ENCODE results near the gene NUP214.
"Not testable (repeated sequence)": the region's sequence is repeated elsewhere in the genome, so short reads cannot be mapped to it uniquely, and the experiment has no call there.

The NUP214 gene

DNA sequence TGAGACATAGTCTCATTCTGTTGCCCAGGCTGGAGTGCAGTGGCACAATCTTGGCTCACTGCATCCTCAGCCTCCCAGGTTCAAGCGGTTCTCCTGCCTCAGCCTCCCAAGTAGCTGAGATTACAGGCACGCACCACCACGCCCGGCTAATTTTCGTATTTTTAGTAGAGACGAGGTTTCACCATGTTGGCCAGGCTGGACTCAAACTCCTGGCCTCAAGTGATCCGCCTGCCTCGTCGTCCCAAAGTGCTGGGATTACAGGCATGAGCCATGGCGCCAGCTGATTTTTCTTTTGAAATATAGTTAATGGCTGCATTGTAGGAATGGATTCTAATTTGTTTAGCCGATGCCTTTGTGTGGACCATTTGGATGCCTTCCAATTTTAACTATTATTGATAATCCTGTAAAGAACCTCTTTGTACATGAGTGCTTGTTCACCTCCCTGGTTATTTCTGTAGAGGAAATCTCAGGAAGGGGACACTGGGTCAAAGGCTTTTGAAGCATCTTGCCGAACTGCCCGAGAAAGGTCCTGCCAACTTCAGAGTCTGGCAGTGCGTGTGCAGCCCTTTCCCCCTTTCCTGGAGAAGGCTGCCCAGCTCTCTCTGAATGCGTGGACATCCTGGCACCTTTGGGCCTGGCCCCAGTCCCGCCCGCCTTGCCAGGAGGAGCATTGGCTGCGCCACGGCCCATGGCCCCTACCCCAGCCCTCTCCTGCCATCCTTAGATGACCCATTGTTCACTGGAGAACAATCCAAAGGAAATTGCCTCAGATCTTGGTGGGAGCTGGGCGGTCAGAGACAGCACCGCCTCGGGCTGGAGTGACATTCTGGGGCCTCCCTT, 8.9 kb upstream of the NUP214 start:
- DNase-seq (ENCODE audit: low spot score) = no peak

DNA sequence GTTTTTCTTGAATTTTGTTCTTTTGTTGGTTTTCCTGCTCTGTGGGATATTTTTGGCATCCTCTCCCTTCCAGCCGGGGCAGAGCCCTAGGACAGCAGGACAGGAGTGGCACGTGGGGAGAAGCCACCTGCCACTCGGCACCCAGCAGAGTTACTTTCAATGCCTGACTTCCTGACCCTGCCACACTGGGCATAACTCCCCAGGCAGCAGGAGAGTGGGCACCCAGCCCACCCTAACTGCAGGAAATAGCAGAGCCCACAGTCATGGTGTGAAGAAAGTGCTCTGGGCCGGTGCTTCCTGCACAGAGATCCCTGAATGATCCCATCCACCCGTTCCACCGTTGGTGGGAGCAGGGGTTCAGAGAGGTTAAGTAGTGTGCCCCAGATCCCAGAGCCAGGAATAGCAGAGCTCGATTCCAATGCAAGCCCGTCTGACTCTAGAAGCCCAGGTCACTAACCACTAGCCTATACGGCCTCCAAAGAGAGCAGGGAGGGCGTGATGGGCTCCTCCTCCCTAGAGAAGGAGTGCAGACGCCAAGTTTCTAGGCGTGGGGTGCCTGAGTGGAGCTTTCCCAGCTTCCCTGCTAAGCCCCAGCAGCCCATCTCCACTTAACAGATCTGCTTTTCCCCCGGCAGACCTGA, 8.1 kb upstream of the NUP214 start:
- no peak for DNase-seq (ENCODE audit: low spot score)

DNA sequence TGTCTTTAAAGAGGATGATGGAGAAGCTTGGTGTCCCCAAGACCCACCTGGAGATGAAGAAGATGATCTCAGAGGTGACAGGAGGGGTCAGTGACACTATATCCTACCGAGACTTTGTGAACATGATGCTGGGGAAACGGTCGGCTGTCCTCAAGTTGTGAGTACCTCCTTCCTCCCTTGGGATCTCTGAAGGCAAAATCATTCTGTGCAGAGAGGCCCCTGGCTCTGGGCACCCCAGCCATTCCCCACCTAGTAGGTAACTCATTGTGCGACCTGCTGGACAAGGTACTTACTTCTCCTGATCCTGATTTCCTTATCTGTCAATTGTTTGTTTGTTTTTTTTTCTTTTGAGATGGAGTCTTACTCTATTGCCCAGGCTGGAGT, 7.6 kb upstream of the NUP214 start:
- no peak for DNase-seq (ENCODE audit: low spot score)

DNA sequence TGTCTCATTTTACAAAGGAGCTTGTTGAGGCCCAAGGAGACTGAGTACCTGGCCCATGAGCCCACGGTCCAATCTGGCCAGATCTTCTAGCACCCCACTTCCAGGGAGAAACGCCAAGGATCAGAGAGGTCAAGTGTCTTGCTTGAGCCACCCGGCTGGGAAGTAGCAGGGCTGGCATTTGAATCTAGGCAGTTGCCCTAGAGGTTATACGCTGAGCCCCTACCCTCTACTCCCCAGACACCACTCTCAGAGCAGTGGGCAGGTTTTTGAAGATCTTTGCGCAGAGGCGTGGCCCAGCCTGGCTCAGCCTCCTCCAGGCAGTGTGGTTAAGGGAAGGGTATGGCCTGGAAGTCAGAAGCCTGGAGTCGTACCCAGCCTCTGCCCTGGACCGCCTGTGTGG, 5.8 kb upstream of the NUP214 start:
- DNase-seq (ENCODE audit: low spot score) = no peak

DNA sequence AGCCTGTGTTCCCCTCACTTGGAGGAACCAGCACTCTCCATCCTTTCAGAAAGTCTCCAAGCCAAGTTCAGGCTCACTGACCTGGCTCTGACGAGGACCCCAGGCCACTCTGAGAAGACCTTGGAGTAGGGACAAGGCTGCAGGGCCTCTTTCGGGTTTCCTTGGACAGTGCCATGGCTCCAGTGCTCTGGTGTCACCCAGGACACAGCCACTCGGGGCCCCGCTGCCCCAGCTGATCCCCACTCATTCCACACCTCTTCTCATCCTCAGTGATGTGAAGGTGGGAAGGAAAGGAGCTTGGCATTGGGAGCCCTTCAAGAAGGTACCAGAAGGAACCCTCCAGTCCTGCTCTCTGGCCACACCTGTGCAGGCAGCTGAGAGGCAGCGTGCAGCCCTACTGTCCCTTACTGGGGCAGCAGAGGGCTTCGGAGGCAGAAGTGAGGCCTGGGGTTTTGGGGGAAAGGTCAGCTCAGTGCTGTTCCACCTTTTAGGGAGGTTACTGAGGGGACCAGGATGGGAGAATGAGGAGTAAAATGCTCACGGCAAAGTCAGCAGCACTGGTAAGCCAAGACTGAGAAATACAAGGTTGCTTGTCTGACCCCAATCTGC, 4.7 kb upstream of the NUP214 start:
- no peak for DNase-seq (ENCODE audit: low spot score)

DNA sequence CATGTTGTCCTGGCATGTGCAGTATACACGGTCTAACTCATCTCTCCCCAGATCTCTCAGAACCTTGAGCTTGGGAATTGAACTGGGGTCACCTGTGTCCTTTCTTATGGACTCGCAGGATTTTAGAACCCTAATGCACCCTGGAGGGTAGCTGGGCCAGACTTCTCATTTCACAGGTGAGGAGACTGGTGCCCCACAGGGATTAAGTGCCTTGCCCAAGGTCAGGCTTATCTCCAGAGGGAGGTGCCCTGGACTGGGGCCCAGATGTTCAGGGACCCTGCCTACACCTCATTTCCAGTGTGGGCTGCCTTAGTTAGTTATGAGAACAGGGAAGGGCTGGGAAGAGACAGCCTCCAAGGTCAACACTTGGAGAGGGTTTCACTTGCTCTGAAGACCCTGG, 4.0 kb upstream of the NUP214 start:
- no peak for DNase-seq (ENCODE audit: low spot score)

DNA sequence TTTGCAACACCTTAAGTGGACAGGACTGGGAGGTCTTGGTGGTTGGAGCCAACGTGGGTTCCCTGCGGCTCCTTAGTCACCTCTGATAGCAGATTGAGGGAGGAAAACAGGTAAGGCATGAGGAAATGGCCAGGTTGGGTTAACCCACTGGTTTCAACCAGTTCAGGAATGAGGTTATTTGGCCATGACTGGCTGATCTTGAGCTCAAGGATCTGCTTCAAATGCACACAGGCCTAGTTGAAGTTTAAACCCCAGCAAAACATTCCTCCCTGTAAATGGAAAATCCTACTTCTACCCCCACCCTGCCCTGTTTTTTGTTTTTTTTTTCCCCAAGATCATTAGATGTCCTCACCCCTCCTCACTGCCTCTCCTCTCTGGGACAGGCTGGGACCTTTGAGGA, 3.2 kb upstream of the NUP214 start:
- no peak for DNase-seq (ENCODE audit: low spot score)

DNA sequence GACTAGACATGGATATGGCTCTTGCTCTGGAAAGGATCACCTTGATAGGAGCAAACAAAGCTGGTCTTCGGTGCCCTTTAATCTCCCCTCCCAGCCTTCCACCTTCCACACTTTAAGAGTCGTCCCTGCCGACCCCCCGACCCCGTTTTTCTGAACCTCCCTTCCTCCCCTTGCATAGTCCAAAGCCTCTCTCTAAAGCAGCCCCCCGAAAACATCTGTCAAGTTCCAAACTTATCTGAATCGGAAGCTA, 423 bp upstream of the NUP214 start:
- no peak for DNase-seq (ENCODE audit: low spot score)

DNA sequence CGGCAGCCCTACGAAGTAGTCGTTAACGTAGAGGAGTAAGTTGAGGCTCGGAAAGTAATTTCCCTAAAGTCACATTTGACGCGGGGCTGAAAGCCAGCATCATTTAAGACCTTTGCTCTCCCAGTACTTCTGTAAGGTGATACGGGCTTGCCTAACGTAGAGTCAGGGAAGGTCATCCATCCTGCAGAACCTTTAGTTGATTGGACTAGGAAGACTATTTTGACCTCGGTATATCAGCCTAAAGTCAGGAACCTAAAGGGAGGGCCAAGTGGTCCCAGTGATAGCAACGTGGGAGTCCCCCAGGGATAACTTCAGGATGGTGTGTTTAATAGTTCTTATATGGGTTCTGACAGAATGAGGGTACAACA, 657 bp downstream of the NUP214 start:
- DNase-seq (ENCODE audit: low spot score) = no peak

DNA sequence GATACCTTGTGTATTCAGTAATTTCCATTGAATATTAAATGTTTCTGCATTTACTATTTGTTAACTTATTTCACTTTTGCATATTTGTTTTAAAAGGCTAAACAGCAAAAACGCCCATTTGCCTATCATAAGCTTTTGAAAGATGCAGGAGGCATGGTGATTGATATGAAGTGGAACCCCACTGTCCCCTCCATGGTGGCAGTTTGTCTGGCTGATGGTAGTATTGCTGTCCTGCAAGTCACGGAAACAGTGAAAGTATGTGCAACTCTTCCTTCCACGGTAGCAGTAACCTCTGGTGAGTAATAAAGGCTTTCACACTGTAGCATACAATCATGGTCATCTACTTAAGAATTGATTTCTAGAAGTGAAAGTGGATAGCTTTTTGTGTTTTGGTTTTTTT, 3.8 kb downstream of the NUP214 start:
- no peak for DNase-seq (ENCODE audit: low spot score)

DNA sequence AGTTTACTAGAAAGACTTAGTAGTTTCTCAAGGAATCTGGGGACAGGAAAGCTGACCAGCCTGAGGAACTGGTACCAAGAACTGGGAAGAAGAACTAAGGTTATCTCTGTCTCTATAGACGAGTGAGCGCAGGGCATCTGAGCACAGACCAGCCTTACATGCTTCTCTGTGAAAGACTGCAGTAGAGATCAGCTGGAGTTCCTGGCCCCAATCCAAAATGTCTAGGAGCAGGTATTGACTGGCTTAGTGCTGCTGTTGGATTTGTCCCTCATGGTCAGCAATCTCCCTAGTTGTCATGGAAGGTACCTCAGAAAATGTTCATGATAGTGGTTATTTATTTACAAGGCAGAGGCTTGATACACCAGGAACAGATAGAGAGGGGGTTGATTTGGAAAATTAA, 13.3 kb downstream of the NUP214 start:
- DNase-seq (ENCODE audit: low spot score) = no peak

DNA sequence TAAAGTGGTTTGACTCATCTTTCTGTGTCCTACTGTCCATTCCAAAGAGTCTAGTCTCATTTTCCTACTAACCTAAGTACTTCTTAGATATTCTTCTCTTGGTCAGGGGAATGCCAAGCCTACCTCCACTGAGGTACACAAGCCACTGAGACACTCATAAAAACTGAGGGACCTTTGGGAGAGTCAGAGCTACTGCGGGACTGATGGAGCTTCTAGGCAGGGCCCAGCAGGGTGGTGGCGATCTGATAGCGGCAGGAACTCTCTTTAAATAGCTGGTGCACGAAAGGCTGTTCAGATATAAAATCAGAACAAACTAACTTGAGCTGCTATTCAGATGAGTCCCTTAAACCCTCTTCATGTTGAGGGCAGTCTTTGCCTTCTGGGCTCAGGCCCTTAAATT, 14.7 kb downstream of the NUP214 start:
- no peak for DNase-seq (ENCODE audit: low spot score)

DNA sequence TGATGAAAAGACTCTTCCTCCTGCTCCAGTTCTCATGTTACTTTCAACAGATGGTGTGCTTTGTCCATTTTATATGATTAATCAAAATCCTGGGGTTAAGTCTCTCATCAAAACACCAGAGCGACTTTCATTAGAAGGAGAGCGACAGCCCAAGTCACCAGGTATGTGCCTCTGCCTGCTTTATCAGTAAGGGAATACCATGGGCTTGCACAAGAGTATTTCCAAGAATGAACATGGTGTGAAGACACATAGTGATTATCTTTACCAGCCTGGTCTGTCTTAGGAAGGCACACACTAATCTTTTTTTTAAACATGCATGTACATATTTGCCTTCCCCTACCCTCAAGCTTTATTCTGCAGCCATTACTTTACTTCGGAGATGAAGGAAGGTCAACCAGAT, 15.2 kb downstream of the NUP214 start:
- no peak for DNase-seq (ENCODE audit: low spot score)

DNA sequence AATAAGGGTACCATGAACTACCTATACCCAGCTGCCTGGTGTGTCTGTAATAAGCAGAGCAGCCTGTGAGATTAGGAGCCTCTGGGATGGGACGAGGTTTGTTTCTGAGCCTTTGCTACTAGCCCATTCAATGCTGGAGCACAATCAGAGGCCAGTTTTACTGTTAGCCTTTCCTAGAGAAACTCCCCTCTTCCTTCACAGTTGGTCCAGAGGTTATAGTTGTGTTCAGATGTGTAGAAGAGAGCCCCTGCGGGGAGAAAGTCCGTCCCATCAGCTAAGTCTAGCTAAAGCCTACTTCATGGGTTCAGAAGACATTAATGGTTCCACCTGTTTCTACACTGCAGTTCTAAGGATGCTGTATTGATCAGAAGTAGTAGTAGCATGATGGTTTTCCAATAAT, 16.8 kb downstream of the NUP214 start:
- DNase-seq (ENCODE audit: low spot score) = no peak

DNA sequence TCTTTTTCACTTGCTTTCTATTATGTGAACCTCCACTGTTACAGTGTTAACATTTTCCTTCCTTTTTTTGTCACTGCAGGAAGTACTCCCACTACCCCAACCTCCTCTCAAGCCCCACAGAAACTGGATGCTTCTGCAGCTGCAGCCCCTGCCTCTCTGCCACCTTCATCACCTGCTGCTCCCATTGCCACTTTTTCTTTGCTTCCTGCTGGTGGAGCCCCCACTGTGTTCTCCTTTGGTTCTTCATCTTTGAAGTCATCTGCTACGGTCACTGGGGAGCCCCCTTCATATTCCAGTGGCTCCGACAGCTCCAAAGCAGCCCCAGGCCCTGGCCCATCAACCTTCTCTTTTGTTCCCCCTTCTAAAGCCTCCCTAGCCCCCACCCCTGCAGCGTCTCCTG, 18.8 kb downstream of the NUP214 start:
- no peak for DNase-seq (ENCODE audit: low spot score)

DNA sequence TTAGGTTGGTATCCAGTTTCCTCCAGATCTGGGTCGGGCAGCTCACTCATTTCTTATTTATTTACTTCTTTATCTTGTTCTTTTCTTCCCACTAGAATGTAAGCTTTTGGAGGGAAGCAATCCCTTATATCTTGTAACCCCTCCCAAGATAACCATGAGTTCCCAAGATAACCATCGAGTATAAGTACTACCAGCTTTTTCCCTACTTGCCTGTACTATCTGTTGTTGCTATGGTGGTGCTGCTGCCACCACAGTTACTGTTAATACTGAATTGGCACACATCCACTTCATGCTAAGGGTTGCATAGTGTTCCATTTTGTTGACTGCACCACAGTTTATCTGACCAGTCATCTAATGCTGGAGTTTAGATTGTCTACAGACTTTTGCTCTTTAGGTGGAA, 19.9 kb downstream of the NUP214 start:
- no peak for DNase-seq (ENCODE audit: low spot score)

DNA sequence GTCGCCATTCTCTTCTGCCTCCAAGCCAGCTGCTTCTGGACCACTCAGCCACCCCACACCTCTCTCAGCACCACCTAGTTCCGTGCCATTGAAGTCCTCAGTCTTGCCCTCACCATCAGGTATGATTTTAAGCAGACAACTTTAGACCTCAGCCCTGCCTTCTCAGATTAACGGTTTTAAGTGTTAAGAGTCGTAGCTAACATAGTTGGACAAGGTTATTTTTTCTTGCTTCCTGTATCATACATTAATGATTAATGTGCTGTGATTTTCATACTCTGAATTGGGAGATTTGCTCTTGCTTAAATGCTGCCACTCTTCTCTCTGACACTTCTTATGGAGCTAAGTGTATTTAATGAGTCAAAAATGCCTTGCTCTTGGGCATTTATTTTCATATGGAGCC, 20.8 kb downstream of the NUP214 start:
- DNase-seq (ENCODE audit: low spot score) = no peak

DNA sequence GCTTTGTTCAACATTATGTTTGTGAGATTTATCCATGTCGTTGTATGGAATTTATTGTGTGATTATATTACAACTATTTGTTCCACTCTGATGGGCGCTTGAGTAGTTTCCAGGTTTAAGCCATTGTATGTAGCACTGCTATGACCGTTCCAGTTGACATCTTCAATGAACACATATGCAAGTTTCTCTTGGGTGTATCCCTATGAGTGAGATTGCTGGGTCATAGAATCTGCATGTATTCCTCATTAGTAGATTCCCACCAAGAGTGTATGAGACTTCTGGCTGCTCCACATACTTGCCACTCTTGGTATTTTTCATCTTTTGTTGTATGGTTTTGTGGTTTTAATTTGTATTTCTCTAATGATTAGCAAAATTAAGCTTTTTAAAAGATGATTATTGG, 22.9 kb downstream of the NUP214 start:
- no peak for DNase-seq (ENCODE audit: low spot score)

DNA sequence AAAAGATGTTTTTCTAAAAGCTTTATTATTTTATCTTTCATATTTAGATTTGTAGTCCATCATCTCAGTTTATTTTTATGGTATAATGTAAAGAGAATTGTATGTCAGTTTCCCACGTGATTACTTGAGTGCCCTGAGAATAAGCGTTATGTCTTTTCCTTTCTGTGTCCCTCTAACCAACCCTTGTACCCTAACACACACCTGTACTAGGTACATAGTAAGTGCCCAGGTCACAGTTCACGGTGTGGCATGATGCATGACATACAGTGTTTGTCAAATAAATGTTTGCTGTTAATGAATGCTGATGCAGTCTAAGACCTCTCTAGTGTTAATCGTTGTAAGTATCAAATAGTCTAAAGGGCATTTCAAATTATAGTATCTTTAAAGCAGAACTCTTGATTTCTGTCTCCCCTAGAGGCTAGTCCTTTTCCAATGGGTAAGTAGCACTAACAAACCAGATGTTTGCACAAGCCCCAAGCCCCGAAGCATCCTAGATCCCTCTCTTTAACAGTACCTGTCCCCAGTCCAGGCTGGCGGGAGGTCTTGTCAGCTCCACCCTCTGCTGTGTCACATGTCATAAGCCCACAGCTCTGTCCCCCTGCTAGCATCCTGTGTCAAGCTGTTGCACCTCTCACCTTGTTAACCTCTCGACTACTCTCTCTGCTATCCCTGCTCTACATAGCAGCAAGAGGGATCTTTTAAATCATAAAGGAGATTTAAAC, 23.7 kb downstream of the NUP214 start:
- DNase-seq (ENCODE audit: low spot score) = no peak

DNA sequence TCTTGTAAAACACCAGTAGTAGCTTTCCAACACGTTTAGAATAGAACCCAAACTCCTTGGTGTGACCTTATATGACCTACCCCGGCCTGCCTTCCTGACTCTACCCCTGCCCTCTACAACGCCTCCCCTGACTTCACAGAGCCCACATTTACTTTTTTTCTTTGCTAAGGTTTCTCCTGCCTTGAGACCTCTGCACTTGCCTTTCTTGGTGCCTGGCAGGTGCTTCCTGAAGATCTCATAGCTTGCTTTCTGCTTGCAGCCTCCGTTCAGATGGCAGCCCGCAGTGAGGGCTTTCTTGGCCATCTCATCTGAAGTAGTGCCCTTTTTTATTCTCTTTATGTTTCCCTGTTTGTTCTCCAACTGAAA, 24.3 kb downstream of the NUP214 start:
- no peak for DNase-seq (ENCODE audit: low spot score)

DNA sequence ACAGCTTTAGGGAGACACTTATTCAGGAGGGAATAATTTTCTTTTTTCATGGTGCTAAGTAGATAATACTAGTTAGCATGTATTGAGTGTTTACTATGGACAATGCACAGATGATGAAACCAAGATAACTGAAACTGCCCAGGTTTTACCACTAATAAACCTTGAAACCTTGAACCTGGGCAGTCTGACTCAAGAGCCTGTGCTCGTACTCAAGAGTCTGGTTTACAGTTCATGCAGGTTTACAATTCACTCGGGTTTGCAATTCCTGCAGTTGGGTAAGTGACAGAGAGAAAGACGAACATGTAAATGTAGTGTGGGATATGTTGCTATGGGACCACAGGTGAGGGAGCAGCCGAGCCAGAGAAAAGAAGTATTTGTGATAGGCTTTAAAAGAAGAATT, 28.2 kb downstream of the NUP214 start:
- DNase-seq (ENCODE audit: low spot score) = no peak

DNA sequence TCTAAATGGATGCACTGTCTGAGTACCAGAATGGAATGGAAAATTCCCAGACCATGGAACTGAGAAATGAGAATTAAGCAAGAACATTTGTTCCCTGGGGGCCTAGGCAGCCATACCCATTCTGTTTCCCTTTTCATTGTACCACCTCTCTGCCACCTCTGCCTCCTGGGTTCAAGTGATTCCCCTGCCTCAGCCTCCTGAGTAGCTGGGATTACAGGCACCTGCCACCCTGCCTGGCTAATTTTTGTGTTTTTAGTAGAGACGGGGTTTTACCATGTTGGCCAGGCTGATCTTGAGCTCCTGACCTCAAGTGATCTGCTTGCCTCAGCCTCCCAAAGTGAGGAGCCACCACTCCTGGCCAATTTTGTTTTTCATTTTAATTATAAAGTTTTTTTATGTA, 33.3 kb downstream of the NUP214 start:
- not testable (repeated sequence) for DNase-seq (ENCODE audit: low spot score)

DNA sequence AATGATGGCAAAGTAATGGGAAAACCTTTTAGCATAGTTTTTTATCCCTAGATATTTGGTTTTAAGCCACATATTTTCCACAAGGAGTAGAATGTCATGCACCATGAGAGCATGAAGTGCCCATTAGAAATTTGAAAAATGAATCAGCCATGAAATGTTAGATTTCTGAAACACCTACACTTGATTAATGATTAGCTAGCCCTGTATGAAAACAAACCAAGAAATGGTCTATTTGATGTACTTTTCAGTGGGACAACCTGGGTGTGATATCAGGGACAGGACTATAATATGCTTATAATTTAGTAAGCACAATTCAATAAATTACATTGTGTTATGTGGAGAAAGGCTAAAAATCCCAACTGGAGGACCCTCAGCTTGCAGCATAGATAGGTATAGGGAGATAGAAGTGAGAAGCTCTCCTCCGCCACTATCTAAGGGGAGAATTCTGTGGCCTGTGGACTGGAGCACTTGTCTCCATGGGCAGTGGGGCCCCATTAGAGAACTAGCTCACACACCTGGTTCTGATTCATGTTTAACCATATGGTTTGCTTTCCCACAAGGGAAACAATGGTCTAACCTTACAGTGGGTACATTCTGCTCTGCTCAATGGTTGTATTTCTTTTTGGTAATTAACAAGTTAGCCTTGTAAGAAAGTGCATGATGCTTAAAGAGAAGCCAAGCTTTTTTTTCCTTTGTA, 35.2 kb downstream of the NUP214 start:
- no peak for DNase-seq (ENCODE audit: low spot score)
